ENCODE data around the gene INKA2.

The INKA2 gene
- total RNA-seq, result 0.86 to 2.5 (median 0.97) reads per million in 3 donors

- Histone ChIP-seq H3K4me3 (ENCODE audit: insufficient read depth, low read depth, low read length, poor library complexity, severe bottlenecking) (peak within 1 kb of the TSS; percentile 88), H3K9me3 (ENCODE audit: control insufficient read depth, low read length) (no peaks in the 10 kb centered on the region), H3K27me3 (replicated peaks; ENCODE audit: control insufficient read depth, insufficient read depth, low read length, poor library complexity, severe bottlenecking) (no peaks in the 10 kb centered on the region), H3K36me3 (ENCODE audit: control insufficient read depth, insufficient read depth, low read length) (no peaks in the 10 kb centered on the region), H3K27ac (ENCODE audit: insufficient read depth, low read length, poor library complexity, severe bottlenecking) (peak within 1 kb of the TSS; percentile 56), H3K4me1 (ENCODE audit: control insufficient read depth, insufficient read depth, low read length, poor library complexity, severe bottlenecking) (peaks cover 13% of the 10 kb centered on the region)
- peak; percentile 42 to 57 (median 55) for DNase-seq
These were observed at the start of gene INKA2 for GRCh38 chr1:111739194-111739924. INKA2 (minus strand) TSS chr1:111739395; CDS start chr1:111739242, 153 bp downstream.

GRCh38 chr1:111786669-111787207 lies 47.5 kb upstream of the INKA2 start:
- Histone ChIP-seq H3K9me3 (ENCODE audit: control insufficient read depth, low read length) (no peaks in the 10 kb centered on the region), H3K4me3 (ENCODE audit: insufficient read depth, low read depth, low read length, poor library complexity, severe bottlenecking) (no peak overlapping the region), H3K36me3 (ENCODE audit: control insufficient read depth, insufficient read depth, low read length) (no peaks in the 10 kb centered on the region), H3K27ac (ENCODE audit: insufficient read depth, low read length, poor library complexity, severe bottlenecking) (no peak overlapping the region), H3K27me3 (replicated peaks; ENCODE audit: control insufficient read depth, insufficient read depth, low read length, poor library complexity, severe bottlenecking) (no peaks in the 10 kb centered on the region), H3K4me1 (ENCODE audit: control insufficient read depth, insufficient read depth, low read length, poor library complexity, severe bottlenecking) (no peaks in the 10 kb centered on the region)
- no peak for DNase-seq

GRCh38 chr1:111784273-111784901 lies 45.2 kb upstream of the INKA2 start:
- Histone ChIP-seq H3K36me3 (ENCODE audit: control insufficient read depth, insufficient read depth, low read length) (no peaks in the 10 kb centered on the region), H3K9me3 (ENCODE audit: control insufficient read depth, low read length) (no peaks in the 10 kb centered on the region)

GRCh38 chr1:111779546-111779945 lies 40.4 kb upstream of the INKA2 start:
- no peak for DNase-seq
- Histone ChIP-seq H3K9me3 (ENCODE audit: control insufficient read depth, low read length) (no peaks in the 10 kb centered on the region), H3K4me1 (ENCODE audit: control insufficient read depth, insufficient read depth, low read length, poor library complexity, severe bottlenecking) (no peaks in the 10 kb centered on the region), H3K36me3 (ENCODE audit: control insufficient read depth, insufficient read depth, low read length) (no peaks in the 10 kb centered on the region), H3K27me3 (replicated peaks; ENCODE audit: control insufficient read depth, insufficient read depth, low read length, poor library complexity, severe bottlenecking) (no peaks in the 10 kb centered on the region), H3K4me3 (ENCODE audit: insufficient read depth, low read depth, low read length, poor library complexity, severe bottlenecking) (no peak overlapping the region), H3K27ac (ENCODE audit: insufficient read depth, low read length, poor library complexity, severe bottlenecking) (no peak overlapping the region)

More at GRCh38 chr1:111784273-111784901, 45.2 kb upstream of the INKA2 start:
- Histone ChIP-seq H3K4me1 (ENCODE audit: control insufficient read depth, insufficient read depth, low read length, poor library complexity, severe bottlenecking) (no peaks in the 10 kb centered on the region), H3K27me3 (replicated peaks; ENCODE audit: control insufficient read depth, insufficient read depth, low read length, poor library complexity, severe bottlenecking) (no peaks in the 10 kb centered on the region), H3K4me3 (ENCODE audit: insufficient read depth, low read depth, low read length, poor library complexity, severe bottlenecking) (no peak overlapping the region), H3K27ac (ENCODE audit: insufficient read depth, low read length, poor library complexity, severe bottlenecking) (no peak overlapping the region)
- DNase-seq, result no peak

- Histone ChIP-seq H3K9me3 (ENCODE audit: control insufficient read depth, low read length) (no peaks in the 10 kb centered on the region), H3K4me3 (ENCODE audit: insufficient read depth, low read depth, low read length, poor library complexity, severe bottlenecking) (no peak overlapping the region), H3K4me1 (ENCODE audit: control insufficient read depth, insufficient read depth, low read length, poor library complexity, severe bottlenecking) (no peaks in the 10 kb centered on the region), H3K27me3 (replicated peaks; ENCODE audit: control insufficient read depth, insufficient read depth, low read length, poor library complexity, severe bottlenecking) (no peaks in the 10 kb centered on the region), H3K36me3 (ENCODE audit: control insufficient read depth, insufficient read depth, low read length) (no peaks in the 10 kb centered on the region), H3K27ac (ENCODE audit: insufficient read depth, low read length, poor library complexity, severe bottlenecking) (no peak overlapping the region)
- no peak for DNase-seq
These were observed 39.4 kb upstream of the INKA2 start for GRCh38 chr1:111778541-111779051.

GRCh38 chr1:111778066-111778465 lies 38.9 kb upstream of the INKA2 start:
- H3K36me3 ChIP-seq (ENCODE audit: control insufficient read depth, insufficient read depth, low read length), result no peaks in the 10 kb centered on the region
- H3K9me3 ChIP-seq (ENCODE audit: control insufficient read depth, low read length), result no peaks in the 10 kb centered on the region
- no peak overlapping the region for H3K27ac ChIP-seq (ENCODE audit: insufficient read depth, low read length, poor library complexity, severe bottlenecking)
- no peak for DNase-seq
- no peaks in the 10 kb centered on the region for H3K4me1 ChIP-seq (ENCODE audit: control insufficient read depth, insufficient read depth, low read length, poor library complexity, severe bottlenecking)
- no peak overlapping the region for H3K4me3 ChIP-seq (ENCODE audit: insufficient read depth, low read depth, low read length, poor library complexity, severe bottlenecking)
- no peaks in the 10 kb centered on the region for H3K27me3 ChIP-seq (replicated peaks; ENCODE audit: control insufficient read depth, insufficient read depth, low read length, poor library complexity, severe bottlenecking)

GRCh38 chr1:111777301-111777700 lies 38.1 kb upstream of the INKA2 start:
- Histone ChIP-seq H3K4me3 (ENCODE audit: insufficient read depth, low read depth, low read length, poor library complexity, severe bottlenecking) (no peak overlapping the region), H3K9me3 (ENCODE audit: control insufficient read depth, low read length) (no peaks in the 10 kb centered on the region), H3K36me3 (ENCODE audit: control insufficient read depth, insufficient read depth, low read length) (no peaks in the 10 kb centered on the region), H3K4me1 (ENCODE audit: control insufficient read depth, insufficient read depth, low read length, poor library complexity, severe bottlenecking) (no peaks in the 10 kb centered on the region), H3K27me3 (replicated peaks; ENCODE audit: control insufficient read depth, insufficient read depth, low read length, poor library complexity, severe bottlenecking) (no peaks in the 10 kb centered on the region), H3K27ac (ENCODE audit: insufficient read depth, low read length, poor library complexity, severe bottlenecking) (no peak overlapping the region)
- DNase-seq, result no peak

GRCh38 chr1:111776861-111777260 lies 37.7 kb upstream of the INKA2 start:
- no peaks in the 10 kb centered on the region for H3K4me1 ChIP-seq (ENCODE audit: control insufficient read depth, insufficient read depth, low read length, poor library complexity, severe bottlenecking)
- H3K36me3 ChIP-seq (ENCODE audit: control insufficient read depth, insufficient read depth, low read length), result no peaks in the 10 kb centered on the region
- H3K27ac ChIP-seq (ENCODE audit: insufficient read depth, low read length, poor library complexity, severe bottlenecking), result no peak overlapping the region
- no peaks in the 10 kb centered on the region for H3K27me3 ChIP-seq (replicated peaks; ENCODE audit: control insufficient read depth, insufficient read depth, low read length, poor library complexity, severe bottlenecking)
- H3K9me3 ChIP-seq (ENCODE audit: control insufficient read depth, low read length), result no peaks in the 10 kb centered on the region
- DNase-seq, result no peak
- no peak overlapping the region for H3K4me3 ChIP-seq (ENCODE audit: insufficient read depth, low read depth, low read length, poor library complexity, severe bottlenecking)

GRCh38 chr1:111776391-111776790 lies 37.2 kb upstream of the INKA2 start:
- H3K4me3 ChIP-seq (ENCODE audit: insufficient read depth, low read depth, low read length, poor library complexity, severe bottlenecking), result no peak overlapping the region
- H3K9me3 ChIP-seq (ENCODE audit: control insufficient read depth, low read length), result no peaks in the 10 kb centered on the region
- no peaks in the 10 kb centered on the region for H3K27me3 ChIP-seq (replicated peaks; ENCODE audit: control insufficient read depth, insufficient read depth, low read length, poor library complexity, severe bottlenecking)
- H3K36me3 ChIP-seq (ENCODE audit: control insufficient read depth, insufficient read depth, low read length), result no peaks in the 10 kb centered on the region
- no peak for DNase-seq
- no peak overlapping the region for H3K27ac ChIP-seq (ENCODE audit: insufficient read depth, low read length, poor library complexity, severe bottlenecking)
- H3K4me1 ChIP-seq (ENCODE audit: control insufficient read depth, insufficient read depth, low read length, poor library complexity, severe bottlenecking), result no peaks in the 10 kb centered on the region

GRCh38 chr1:111775966-111776365 lies 36.8 kb upstream of the INKA2 start:
- DNase-seq, result no peak
- H3K27me3 ChIP-seq (replicated peaks; ENCODE audit: control insufficient read depth, insufficient read depth, low read length, poor library complexity, severe bottlenecking), result no peaks in the 10 kb centered on the region
- no peaks in the 10 kb centered on the region for H3K9me3 ChIP-seq (ENCODE audit: control insufficient read depth, low read length)
- H3K27ac ChIP-seq (ENCODE audit: insufficient read depth, low read length, poor library complexity, severe bottlenecking), result no peak overlapping the region
- H3K36me3 ChIP-seq (ENCODE audit: control insufficient read depth, insufficient read depth, low read length), result no peaks in the 10 kb centered on the region
- no peaks in the 10 kb centered on the region for H3K4me1 ChIP-seq (ENCODE audit: control insufficient read depth, insufficient read depth, low read length, poor library complexity, severe bottlenecking)
- H3K4me3 ChIP-seq (ENCODE audit: insufficient read depth, low read depth, low read length, poor library complexity, severe bottlenecking), result no peak overlapping the region

Data from effector memory CD4-positive, alpha-beta T cell (primary cell).